Neuronal stem cell (in vitro differentiated cells): Measurements from ENCODE around the gene RGS12.
A peak's percentile ranks its signal among the peaks of the same experiment; 100 is the strongest.

Source experiments
- DNase-seq: peaks from one replicate; pipeline ENCODE4 v3.0.0-alpha.2; 2013; ENCODE audit warnings: low spot score
- H2AFZ ChIP-seq: one replicate; pipeline ENCODE4 v1.6.1; 2013; ENCODE audit warnings: mild to moderate bottlenecking, low read length, inconsistent platforms
- H2AK5ac ChIP-seq: 2 replicates; pipeline ENCODE4 v1.6.1; 2013; ENCODE audit warnings: low read depth, mild to moderate bottlenecking, inconsistent platforms, low read length, moderate library complexity, mixed read lengths
- H2BK120ac ChIP-seq: 2 replicates; pipeline ENCODE4 v1.6.1; 2013; ENCODE audit warnings: low read depth, mild to moderate bottlenecking, inconsistent platforms, low read length, moderate library complexity, mixed read lengths
- H2BK12ac ChIP-seq: one replicate; pipeline ENCODE4 v1.6.1; 2013; ENCODE audit warnings: low read length, inconsistent platforms
- H2BK15ac ChIP-seq: 2 replicates; pipeline ENCODE4 v1.6.1; 2013; ENCODE audit warnings: mild to moderate bottlenecking, low read length, inconsistent platforms, mixed read lengths
- H2BK5ac ChIP-seq: one replicate; pipeline ENCODE4 v1.6.1; 2013; ENCODE audit warnings: inconsistent platforms, mild to moderate bottlenecking, low read length, moderate library complexity
- H3K14ac ChIP-seq: one replicate; pipeline ENCODE4 v1.6.1; 2013; ENCODE audit warnings: low read length, inconsistent platforms
- H3K18ac ChIP-seq: 2 replicates; pipeline ENCODE4 v1.6.1; 2013; ENCODE audit warnings: low read length, inconsistent platforms
- H3K23ac ChIP-seq: 2 replicates; pipeline ENCODE4 v1.6.1; 2013; ENCODE audit warnings: low read depth, mild to moderate bottlenecking, mixed read lengths, low read length, inconsistent platforms; ENCODE audit not compliant: poor library complexity
- H3K27ac ChIP-seq: replicated peaks from 3 replicates; pipeline ENCODE4 v1.5.1; 2013; ENCODE audit warnings: low read length, inconsistent platforms
- H3K27me3 ChIP-seq, 3 experiments: 2 replicates each; pipeline ENCODE4 v1.6.1; 2013; ENCODE audit warnings: low read length in 3 of 3, mild to moderate bottlenecking in 2 of 3, inconsistent platforms in 1 of 3, low read depth in 1 of 3, mixed read lengths in 1 of 3, moderate library complexity in 1 of 3; ENCODE audit not compliant: control insufficient read depth in 3 of 3, insufficient read depth in 3 of 3
- H3K36me3 ChIP-seq, 2 donors: replicated peaks in 1 of 2; 2 replicates each; pipeline ENCODE4 v1.6.1; 2013; ENCODE audit warnings: low read length in 2 of 2; ENCODE audit not compliant: control insufficient read depth in 2 of 2, insufficient read depth in 2 of 2
- H3K4ac ChIP-seq: 2 replicates; pipeline ENCODE4 v1.6.1; 2013; ENCODE audit warnings: inconsistent platforms, mild to moderate bottlenecking, low read length, moderate library complexity
- H3K4me1 ChIP-seq, 2 donors: 1 replicate in 1 of 2; 2 replicates in 1 of 2; pipeline ENCODE4 v1.6.1; 2013; ENCODE audit warnings: low read length in 2 of 2, low read depth in 1 of 2; ENCODE audit not compliant: control insufficient read depth in 2 of 2, insufficient read depth in 1 of 2
- H3K4me2 ChIP-seq: one replicate; pipeline ENCODE4 v1.6.1; 2013; ENCODE audit warnings: mild to moderate bottlenecking, low read length, inconsistent platforms; ENCODE audit not compliant: insufficient read depth, poor library complexity, severe bottlenecking
- H3K4me3 ChIP-seq, 2 donors: 2 replicates each; pipeline ENCODE4 v1.5.1; 2013; ENCODE audit warnings: low read length in 2 of 2, mild to moderate bottlenecking in 2 of 2, inconsistent platforms in 1 of 2, moderate library complexity in 1 of 2
- H3K79me1 ChIP-seq: one replicate; pipeline ENCODE4 v1.6.1; 2013; ENCODE audit warnings: low read depth, mild to moderate bottlenecking, inconsistent platforms, low read length, moderate library complexity
- H3K9ac ChIP-seq: one replicate; pipeline ENCODE4 v1.6.1; 2013; ENCODE audit warnings: mild to moderate bottlenecking, low read depth, low read length, inconsistent platforms; ENCODE audit not compliant: poor library complexity
- H3K9me3 ChIP-seq, 2 donors: replicated peaks in 1 of 2; 2 replicates each; pipeline versions ENCODE3 to v1.6.1; 2013; ENCODE audit warnings: low read length in 2 of 2, mild to moderate bottlenecking in 2 of 2, inconsistent platforms in 1 of 2, low read depth in 1 of 2, mixed read lengths in 1 of 2, moderate library complexity in 1 of 2; ENCODE audit not compliant: control insufficient read depth in 2 of 2, insufficient read depth in 1 of 2
- H4K8ac ChIP-seq: one replicate; pipeline ENCODE4 v1.6.1; 2013; ENCODE audit warnings: low read depth, mild to moderate bottlenecking, inconsistent platforms, low read length, moderate library complexity
- H4K91ac ChIP-seq: one replicate; pipeline ENCODE4 v1.6.1; 2013; ENCODE audit warnings: low read length, low read depth, mild to moderate bottlenecking, inconsistent platforms; ENCODE audit not compliant: poor library complexity
- WGBS, 2 donors: extraction: QIAGEN DNeasy Blood & Tissue Kit; methylation state at CpG; one replicate each; pipeline ENCODE4 v1.1.7; 2013; ENCODE audit warnings: missing lambda C conversion rate in 2 of 2, mixed read lengths in 1 of 2; ENCODE audit not compliant: insufficient read length in 2 of 2, insufficient replicate concordance in 1 of 2; ENCODE audit errors: extremely low coverage in 2 of 2; 5-methylcytosine and 5-hydroxymethylcytosine counted together

Gene RGS12

GRCh38 chr4:3248811-3249661 lies 43.8 kb upstream of the RGS12 start, which contains the start of gene MSANTD1:
Gene MSANTD1 (plus strand): TSS chr4:3249159. CDS start chr4:3249223, 64 bp downstream.
- Histone ChIP-seq H3K9me3 (no peaks in the 10 kb centered on the region), H2BK120ac (no peak within 1 kb of the TSS), H3K23ac (peak within 1 kb of the TSS; percentile 93), H2BK12ac (peak within 1 kb of the TSS; percentile 58), H2BK15ac (peak within 1 kb of the TSS; percentile 58), H3K4ac (no peak within 1 kb of the TSS), H3K4me2 (no peak within 1 kb of the TSS), H4K8ac (peak within 1 kb of the TSS; percentile 82), H3K9ac (peak within 1 kb of the TSS; percentile 21), H4K91ac (no peak within 1 kb of the TSS), H3K4me1 (peaks cover 2 to 15% of the 10 kb centered on the region in 2 donors), H3K14ac (peak within 1 kb of the TSS; percentile 99), H3K27me3 (no peaks in the 10 kb centered on the region), H3K27ac (no peak within 1 kb of the TSS), H3K18ac (peak within 1 kb of the TSS; percentile 80), H2BK5ac (peak within 1 kb of the TSS; percentile 66), H2AFZ (peak within 1 kb of the TSS; percentile 70), H3K79me1 (peaks cover 2% of the 10 kb centered on the region), H3K4me3 (no peak within 1 kb of the TSS), H3K36me3 (peaks cover 2 to 3% of the 10 kb centered on the region in 2 donors), H2AK5ac (peak within 1 kb of the TSS; percentile 97)
- no CpG with 5 or more reads among the region's 72 CpGs for WGBS, 2 donors
- DNase-seq = no peak

DNA sequence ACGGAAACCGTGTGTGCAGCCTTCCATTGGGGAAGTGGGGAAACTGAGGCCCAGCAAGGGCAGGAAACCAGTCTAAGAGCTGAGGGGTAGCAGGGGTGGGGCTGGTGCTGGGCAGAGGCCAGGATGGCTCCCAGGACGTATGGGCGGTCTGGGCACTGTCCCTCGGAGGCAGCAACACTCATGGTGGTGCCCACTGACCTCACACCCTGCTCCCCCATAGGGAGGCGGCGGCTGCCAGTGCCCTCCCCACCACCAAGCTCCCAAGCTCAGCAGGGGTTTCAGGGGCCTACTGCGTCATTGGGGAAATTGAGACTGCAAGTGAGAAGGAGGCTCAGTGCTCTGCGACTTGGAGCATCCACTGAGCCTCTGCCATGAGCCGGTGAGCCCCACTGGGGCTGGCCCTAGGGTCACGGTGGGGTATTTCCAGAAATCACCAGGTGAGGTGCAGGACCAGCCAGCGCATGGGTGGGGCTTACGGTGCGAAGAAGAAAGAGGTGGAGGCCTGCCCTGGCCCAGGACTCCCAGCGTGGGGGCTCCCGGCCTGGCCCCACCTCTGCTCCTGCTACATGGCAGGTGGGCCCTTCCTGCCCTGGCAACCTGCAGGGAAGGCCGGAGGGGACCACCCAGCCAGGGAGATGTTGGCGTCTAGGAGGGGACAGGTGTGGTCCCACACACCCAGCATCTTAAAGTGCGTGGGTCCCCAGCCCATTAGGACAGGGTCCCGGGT lies 42.9 kb upstream of the RGS12 start:
- no CpG with 5 or more reads among the region's 20 CpGs for WGBS, 2 donors
- Histone ChIP-seq H2BK15ac (peak overlapping the region; percentile 58), H2AK5ac (peak overlapping the region; percentile 90), H3K36me3 (no peaks in the 10 kb centered on the region), H3K9me3 (no peaks in the 10 kb centered on the region), H3K23ac (peak overlapping the region; percentile 31), H3K27me3 (no peaks in the 10 kb centered on the region), H4K8ac (no peak overlapping the region), H3K4ac (no peak overlapping the region), H2BK12ac (peak overlapping the region; percentile 58), H3K14ac (no peak overlapping the region), H3K18ac (peak overlapping the region; percentile 28), H3K4me2 (no peak overlapping the region), H3K79me1 (peaks cover 2% of the 10 kb centered on the region), H4K91ac (no peak overlapping the region), H3K4me3 (peak overlapping the region in 1 of 2 donors; percentile 14), H3K9ac (no peak overlapping the region), H3K27ac (no peak overlapping the region), H2BK120ac (no peak overlapping the region), H3K4me1 (peaks cover 6 to 19% of the 10 kb centered on the region in 2 donors), H2BK5ac (no peak overlapping the region), H2AFZ (no peak overlapping the region)
- DNase-seq = no peak

- Histone ChIP-seq H3K9ac (no peak overlapping the region), H2BK5ac (no peak overlapping the region), H3K18ac (peak overlapping the region; percentile 67), H4K91ac (no peak overlapping the region), H3K4ac (no peak overlapping the region), H2BK15ac (no peak overlapping the region), H4K8ac (no peak overlapping the region), H3K14ac (no peak overlapping the region), H3K23ac (no peak overlapping the region), H3K4me2 (no peak overlapping the region), H2AFZ (peak overlapping the region; percentile 64), H3K79me1 (peaks cover 2% of the 10 kb centered on the region), H3K4me3 (peak overlapping the region in 1 of 2 donors; percentile 14), H3K27me3 (no peaks in the 10 kb centered on the region), H3K27ac (no peak overlapping the region), H3K4me1 (peaks cover 6 to 19% of the 10 kb centered on the region in 2 donors), H3K9me3 (no peaks in the 10 kb centered on the region), H2AK5ac (peak overlapping the region; percentile 76), H2BK12ac (peak overlapping the region; percentile 42), H3K36me3 (no peaks in the 10 kb centered on the region), H2BK120ac (no peak overlapping the region)
- no peak for DNase-seq
- no CpG with 5 or more reads among the region's 14 CpGs for WGBS, 2 donors
Observed at GRCh38 chr4:3250438-3250955, 42.3 kb upstream of the RGS12 start.
